Peyer's patch (tissue), 4 donors: ENCODE results near the gene WDR59. TPM values are rescaled to one million over a fixed set of nuclear protein-coding genes. Genes with fewer than 3 reads are reported as not detected.

Experiments
- DNase-seq, 3 donors: peaks; one replicate each; pipeline ENCODE4 v3.0.0-alpha.2; 2017 to 2019
- H3K27ac ChIP-seq, 4 donors: fragments of 200-600 bp; sonication (generic); one replicate each; pipeline ENCODE4 v1.5.1; 2016 to 2019
- H3K27me3 ChIP-seq, 2 donors: fragments of 200-600 bp; sonication (generic); one replicate each; pipeline ENCODE4 v1.5.1; 2019
- H3K36me3 ChIP-seq, 3 donors: fragments of 200-600 bp; sonication (generic); one replicate each; pipeline ENCODE4 v1.5.1; 2016 to 2019
- H3K4me1 ChIP-seq, 4 donors: fragments of 200-600 bp; sonication (generic); one replicate each; pipeline ENCODE4 v1.5.1; 2016 to 2019
- H3K4me3 ChIP-seq, 4 donors: fragments of 200-600 bp; sonication (generic); 1 replicate in 3 of 4; 2 replicates in 1 of 4; pipeline ENCODE4 v1.5.1; 2016 to 2019; ENCODE audit warnings: mild to moderate bottlenecking in 1 of 4
- H3K9me3 ChIP-seq, 4 donors: fragments of 200-600 bp; sonication (generic); one replicate each; pipeline ENCODE4 v1.5.1; 2016 to 2019; ENCODE audit warnings: mild to moderate bottlenecking in 1 of 4
- CTCF ChIP-seq, 6 experiments: fragments of 450-650 bp in 4 of 6; fragments of 200-600 bp in 2 of 6; sonication (generic) in 1 of 6; IDR thresholded peaks; one replicate each; pipeline ENCODE4 v1.5.1; 2017 to 2019; ENCODE audit warnings: antibody characterized with exemption in 6 of 6, mild to moderate bottlenecking in 3 of 6, moderate library complexity in 1 of 6
- POLR2A ChIP-seq, 2 donors: fragments of 450-650 bp; IDR thresholded peaks; one replicate each; pipeline ENCODE4 v1.5.1; 2017; ENCODE audit warnings: antibody characterized with exemption in 2 of 2, mild to moderate bottlenecking in 2 of 2, moderate library complexity in 2 of 2
- total RNA-seq, 4 donors: library from RNA; depleted of rRNA; stranded (reverse); fragments of >200 nt; gene quantifications; one replicate each; pipeline ENCODE4 v1.1.0, GENCODE V29; 2016

Gene WDR59
- total RNA-seq, 4 donors from 2014 or later: 32.9 to 127 (median 102) TPM

- Histone ChIP-seq H3K9me3 (no peaks in the 10 kb centered on the region), H3K27me3 (no peaks in the 10 kb centered on the region), H3K27ac (no peak overlapping the region), H3K4me3 (no peak overlapping the region), H3K36me3 (no peaks in the 10 kb centered on the region), H3K4me1 (no peaks in the 10 kb centered on the region)
- TF ChIP-seq POLR2A (IDR thresholded peaks at IDR 0.05): no peak
- TF ChIP-seq CTCF (IDR thresholded peaks at IDR 0.05): no peak
- DNase-seq: no peak
Measured at GRCh38 chr16:74841469-74841868, 143.5 kb downstream of the WDR59 start.

- peak in 1 of 3 donors; percentile 22 for DNase-seq
- Histone ChIP-seq H3K4me1 (no peaks in the 10 kb centered on the region), H3K27me3 (no peaks in the 10 kb centered on the region), H3K27ac (no peak overlapping the region), H3K9me3 (no peaks in the 10 kb centered on the region), H3K4me3 (no peak overlapping the region), H3K36me3 (no peaks in the 10 kb centered on the region)
- no peak for TF ChIP-seq CTCF (IDR thresholded peaks at IDR 0.05)
- TF ChIP-seq POLR2A (IDR thresholded peaks at IDR 0.05): no peak
Measured at GRCh38 chr16:74837056-74837455, 147.9 kb downstream of the WDR59 start.

- H3K4me3 ChIP-seq: no peak overlapping the region
- H3K36me3 ChIP-seq: no peaks in the 10 kb centered on the region
- TF ChIP-seq CTCF (IDR thresholded peaks at IDR 0.05) (no peak), POLR2A (IDR thresholded peaks at IDR 0.05) (no peak)
- DNase-seq: peak in 1 of 3 donors; percentile 15
- H3K9me3 ChIP-seq: no peaks in the 10 kb centered on the region
- H3K27ac ChIP-seq: no peak overlapping the region
- H3K27me3 ChIP-seq: no peaks in the 10 kb centered on the region
- no peaks in the 10 kb centered on the region for H3K4me1 ChIP-seq
Measured at GRCh38 chr16:74836111-74836671, 148.7 kb downstream of the WDR59 start.

- Histone ChIP-seq H3K4me3 (no peak overlapping the region), H3K4me1 (no peaks in the 10 kb centered on the region), H3K27me3 (no peaks in the 10 kb centered on the region), H3K9me3 (peaks cover 0 to 4% (median 0%) of the 10 kb centered on the region in 4 donors), H3K27ac (no peak overlapping the region), H3K36me3 (no peaks in the 10 kb centered on the region)
- TF ChIP-seq POLR2A (IDR thresholded peaks at IDR 0.05) (no peak), CTCF (IDR thresholded peaks at IDR 0.05) (no peak)
- DNase-seq: no peak
Measured at GRCh38 chr16:74832228-74832627, 152.7 kb downstream of the WDR59 start.

GRCh38 chr16:74831467-74831866, 153.5 kb downstream of the WDR59 start:
- DNase-seq: peak in 1 of 3 donors; percentile 1
- no peak for TF ChIP-seq POLR2A (IDR thresholded peaks at IDR 0.05)
- no peak for TF ChIP-seq CTCF (IDR thresholded peaks at IDR 0.05)
- no peak overlapping the region for H3K27ac ChIP-seq
- H3K27me3 ChIP-seq: no peaks in the 10 kb centered on the region
- H3K36me3 ChIP-seq: no peaks in the 10 kb centered on the region
- H3K4me1 ChIP-seq: no peaks in the 10 kb centered on the region
- H3K4me3 ChIP-seq: no peak overlapping the region
- peaks cover 0 to 4% (median 0%) of the 10 kb centered on the region in 4 donors for H3K9me3 ChIP-seq

GRCh38 chr16:74830648-74831047, 154.3 kb downstream of the WDR59 start:
- Histone ChIP-seq H3K36me3 (no peaks in the 10 kb centered on the region), H3K4me3 (no peak overlapping the region), H3K27ac (no peak overlapping the region), H3K27me3 (no peaks in the 10 kb centered on the region), H3K4me1 (no peaks in the 10 kb centered on the region), H3K9me3 (peaks cover 0 to 4% (median 0%) of the 10 kb centered on the region in 4 donors)
- no peak for DNase-seq
- no peak for TF ChIP-seq POLR2A (IDR thresholded peaks at IDR 0.05)
